Anterior cingulate cortex (tissue), 58 donors: ENCODE results near the gene RAB5IF.
"Not testable (repeated sequence)": the region's sequence is repeated elsewhere in the genome, so short reads cannot be mapped to it uniquely, and the experiment has no call there.

Experiments
- DNase-seq, 58 donors: peaks; one replicate each; lab custom pipeline; 2025; lab: John Stamatoyannopoulos, UW

RAB5IF gene

GRCh38 chr20:36605399-36606157 lies at the start of gene RAB5IF:
RAB5IF (plus strand) TSS chr20:36605779; CDS start chr20:36605952, 173 bp downstream.
- DNase-seq, result peak; percentile 82 to 99 (median 96)

- DNase-seq, result no peak
These were observed 42.9 kb upstream of the RAB5IF start for GRCh38 chr20:36562724-36563123.

- DNase-seq, result no peak
These were observed 42.2 kb upstream of the RAB5IF start for GRCh38 chr20:36563374-36563773.

- DNase-seq, result not testable (repeated sequence)
These were observed 41.4 kb upstream of the RAB5IF start for GRCh38 chr20:36564078-36564725.

- not testable (repeated sequence) for DNase-seq
These were observed 40.9 kb upstream of the RAB5IF start for GRCh38 chr20:36564726-36565121.

- no peak for DNase-seq
These were observed 40.1 kb upstream of the RAB5IF start for GRCh38 chr20:36565520-36565919.

GRCh38 chr20:36569847-36570429 lies 35.6 kb upstream of the RAB5IF start:
- no peak for DNase-seq

- no peak for DNase-seq
These were observed 33.7 kb upstream of the RAB5IF start for GRCh38 chr20:36571564-36572504.

GRCh38 chr20:36572701-36573102 lies 32.9 kb upstream of the RAB5IF start:
- DNase-seq, result peak in 2 of 58 donors; percentile 12 to 17

GRCh38 chr20:36573103-36573797 lies 32.3 kb upstream of the RAB5IF start, which contains the start of gene TGIF2:
TGIF2 (plus strand) TSS chr20:36573597; CDS start chr20:36578775, 5,178 bp downstream.
- DNase-seq, result peak in 39 of 58 donors; percentile 4 to 65 (median 21)

GRCh38 chr20:36573798-36574365 lies 31.7 kb upstream of the RAB5IF start:
- peak in 24 of 58 donors; percentile 3 to 40 (median 20) for DNase-seq

- peak in 3 of 58 donors; percentile 7 to 40 (median 13) for DNase-seq
These were observed 31.0 kb upstream of the RAB5IF start for GRCh38 chr20:36574366-36575135.

GRCh38 chr20:36576081-36576445 lies 29.5 kb upstream of the RAB5IF start:
- DNase-seq, result no peak

GRCh38 chr20:36578356-36579041 lies 27.1 kb upstream of the RAB5IF start:
- DNase-seq, result no peak

- no peak for DNase-seq
These were observed 25.5 kb upstream of the RAB5IF start for GRCh38 chr20:36579996-36580545.

GRCh38 chr20:36582322-36582721 lies 23.3 kb upstream of the RAB5IF start:
- DNase-seq, result no peak

GRCh38 chr20:36582821-36583220 lies 22.8 kb upstream of the RAB5IF start:
- DNase-seq, result no peak
